NCI-H2196 (cell line): ENCODE data around the gene DNAJB8.

Experiments used
- DNase-seq: peaks from one replicate; lab custom pipeline; 2025; ENCODE audit not compliant: unreplicated experiment; lab: John Stamatoyannopoulos, UW

DNAJB8 gene

DNA sequence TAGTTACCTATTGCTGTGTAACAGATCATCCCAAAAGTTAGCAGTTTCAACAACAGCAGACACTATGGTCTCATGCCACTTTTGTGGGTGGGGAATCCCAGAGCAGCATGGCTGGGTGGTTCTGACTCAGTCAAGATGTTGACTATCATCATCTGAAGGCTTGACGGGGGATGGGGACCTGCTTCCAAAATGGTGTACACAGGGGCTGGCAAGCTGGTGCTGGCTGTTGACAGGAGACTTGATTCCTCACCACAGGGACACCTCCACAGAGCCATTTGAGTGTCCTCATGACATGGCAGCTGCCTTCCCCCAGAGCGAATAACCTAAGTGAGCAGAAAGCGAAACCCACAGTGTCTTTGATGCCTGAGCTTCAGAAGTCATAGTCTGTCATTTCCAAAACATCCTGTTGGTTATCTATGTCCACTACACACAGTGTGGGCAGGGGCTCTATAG lies 19.1 kb downstream of the DNAJB8 start:
- DNase-seq: no peak

DNA sequence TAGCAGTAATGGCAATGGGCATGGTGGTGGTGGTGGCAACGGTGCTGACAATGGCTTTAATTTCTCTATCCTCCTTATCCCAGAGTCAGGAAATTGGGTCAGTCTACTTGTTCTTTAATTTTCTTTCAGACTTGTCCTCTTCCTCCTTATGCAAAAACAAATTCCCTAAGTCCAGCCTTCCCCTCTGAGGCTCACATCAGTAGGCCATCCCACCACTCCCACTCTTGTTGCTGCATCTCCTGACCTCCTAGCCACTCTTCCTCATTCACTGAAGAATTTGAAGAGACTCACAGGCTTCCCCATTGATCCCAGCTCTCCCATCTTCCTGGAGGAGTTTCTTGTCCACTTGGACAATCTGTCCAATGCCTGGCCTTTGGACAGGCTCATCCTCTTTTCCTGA lies 19.9 kb downstream of the DNAJB8 start:
- no peak for DNase-seq

DNA sequence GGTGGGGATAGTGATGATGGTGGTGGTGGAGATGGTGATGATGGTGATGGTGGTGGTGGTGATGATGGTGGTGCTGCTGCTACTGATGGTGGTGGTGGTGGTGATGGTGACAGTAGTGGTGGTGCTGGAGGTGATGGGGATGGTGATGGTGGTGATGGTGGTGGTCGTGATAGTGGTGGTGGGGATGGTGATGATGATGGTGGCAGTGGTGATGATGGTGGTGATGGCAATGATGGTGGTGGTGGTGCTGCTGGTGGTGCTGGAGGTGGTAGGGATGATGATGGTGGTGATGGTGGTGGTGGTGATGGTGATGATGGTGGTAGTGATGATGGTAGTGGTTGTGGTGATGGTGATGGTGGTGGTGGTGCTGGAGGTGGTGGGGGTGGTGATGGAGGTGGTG lies 21.3 kb downstream of the DNAJB8 start:
- DNase-seq: no peak

DNA sequence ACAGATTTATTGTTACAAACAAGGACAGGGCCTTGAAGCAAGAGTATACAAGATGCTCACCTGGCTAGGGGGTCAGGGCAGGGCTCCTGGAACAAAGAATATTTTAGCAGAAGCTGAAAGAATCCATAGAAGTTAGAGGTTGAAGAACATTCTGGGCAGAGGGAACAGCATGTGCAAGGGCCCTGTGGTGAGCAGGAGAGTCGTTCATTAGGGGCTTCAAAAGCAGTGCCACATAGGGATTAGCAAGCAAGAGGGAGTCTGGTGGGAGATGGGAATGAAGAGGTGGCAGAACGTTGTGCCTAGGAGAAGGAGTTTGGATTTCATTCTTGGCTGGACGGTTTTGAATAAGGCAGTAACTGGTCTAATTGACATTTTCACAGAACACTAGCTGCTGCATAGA lies 22.9 kb downstream of the DNAJB8 start:
- DNase-seq: no peak

DNA sequence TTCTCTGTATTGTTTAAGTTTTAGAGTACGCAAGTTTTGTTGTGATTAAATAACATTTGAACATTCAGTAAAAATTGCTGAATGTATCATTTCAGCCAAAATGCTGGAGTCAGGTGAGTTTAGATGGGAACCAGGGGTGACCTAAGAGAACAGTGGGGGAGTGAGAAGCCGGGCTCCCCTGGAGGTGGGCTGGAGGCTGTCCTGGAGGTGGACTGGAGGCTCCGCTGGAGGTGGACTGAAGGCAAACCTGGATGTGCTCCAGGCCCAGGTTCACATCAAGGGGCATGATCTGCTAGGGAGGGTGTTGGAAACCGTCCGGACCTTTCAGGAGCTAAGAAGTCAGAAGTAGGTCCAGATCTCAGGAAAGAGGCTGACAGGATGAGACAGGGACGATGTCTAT lies 23.7 kb downstream of the DNAJB8 start:
- no peak for DNase-seq

DNA sequence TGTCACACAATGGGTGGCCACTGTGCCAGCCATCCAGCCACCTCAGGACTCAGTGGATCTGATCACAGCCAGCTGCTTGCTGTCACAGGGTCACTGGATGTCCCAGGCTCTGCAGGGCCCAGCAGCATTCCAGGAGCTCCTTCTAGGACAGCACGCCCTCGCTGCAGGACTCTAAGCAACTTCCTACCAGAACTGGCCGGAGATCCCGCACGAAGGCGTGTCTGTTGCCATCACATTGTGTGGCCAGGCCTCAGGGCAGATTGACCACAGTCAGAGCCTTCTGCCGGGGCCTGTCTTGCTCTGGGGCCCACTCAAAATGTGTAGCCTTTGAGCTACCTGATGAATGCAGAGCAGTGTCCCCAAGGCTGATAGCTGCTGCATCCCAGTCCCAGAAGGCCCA lies 24.6 kb downstream of the DNAJB8 start:
- no peak for DNase-seq

DNA sequence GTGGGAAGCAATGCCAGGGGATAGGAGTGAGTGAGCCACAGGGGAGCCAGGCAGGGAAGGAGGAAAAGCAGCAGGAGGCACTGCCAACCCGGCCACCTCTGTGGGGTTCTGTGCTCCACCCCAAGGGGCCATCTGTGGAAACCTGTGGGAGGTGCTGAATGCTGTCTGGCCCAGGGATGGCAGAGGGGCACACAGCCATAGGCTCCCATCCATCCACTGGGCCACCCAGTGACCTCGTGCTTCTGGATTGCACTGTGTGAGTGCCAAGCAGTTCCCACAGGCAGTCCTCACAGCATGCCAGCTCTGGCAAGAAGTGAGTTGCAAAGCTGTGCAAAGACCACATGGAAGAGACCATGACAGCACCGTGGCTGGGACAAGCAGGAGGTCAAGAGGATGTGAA lies 27.5 kb downstream of the DNAJB8 start:
- DNase-seq: peak; percentile 20

DNA sequence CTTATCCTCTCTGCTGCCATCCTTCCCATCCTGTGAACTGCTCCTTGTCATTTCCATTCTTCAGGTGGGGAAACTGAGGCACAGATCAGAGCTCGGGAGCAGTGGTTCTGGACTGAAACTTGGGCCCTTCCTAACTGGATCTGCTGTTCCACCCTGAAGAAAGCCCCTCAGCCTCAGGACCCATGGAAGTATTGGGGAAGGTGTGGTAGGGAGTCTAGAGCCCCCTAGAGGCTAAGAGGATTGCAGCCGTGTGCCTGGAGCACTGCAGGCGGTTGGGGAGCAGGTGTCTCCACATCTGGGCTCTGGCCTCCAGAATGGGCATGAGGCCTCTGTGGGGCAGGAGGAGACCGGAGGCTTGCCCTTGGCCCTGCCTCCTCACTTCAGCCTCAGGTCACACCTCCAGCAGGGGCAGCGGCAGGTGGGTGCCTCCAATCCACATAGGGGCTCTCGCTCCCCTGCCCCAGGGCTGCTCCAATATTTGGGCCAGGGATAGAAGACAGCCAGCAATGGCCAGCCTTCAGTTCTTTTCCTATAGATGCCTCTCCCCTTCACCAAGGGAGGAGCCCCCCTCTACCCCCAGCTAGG lies 28.1 kb downstream of the DNAJB8 start:
- no peak for DNase-seq

DNA sequence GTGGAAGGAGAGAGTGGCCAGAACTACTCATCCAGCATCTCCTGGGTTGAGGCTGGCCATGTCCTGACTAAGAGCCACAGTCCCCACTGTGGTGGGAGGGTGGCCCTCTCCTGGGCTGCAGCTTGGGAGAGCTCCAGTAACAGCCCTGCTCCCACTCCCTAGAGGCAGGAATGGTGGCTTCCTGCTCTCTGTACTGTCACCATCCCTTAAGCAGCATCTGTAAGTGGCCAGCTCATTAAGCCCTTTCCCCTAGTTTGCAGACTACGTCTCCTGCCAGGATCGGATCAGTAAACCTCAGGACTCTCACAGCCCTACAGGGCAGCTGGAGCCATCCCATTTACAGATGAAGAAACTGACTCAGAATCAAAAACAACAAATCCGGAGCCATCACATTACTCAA lies 30.5 kb downstream of the DNAJB8 start:
- DNase-seq: no peak

DNA sequence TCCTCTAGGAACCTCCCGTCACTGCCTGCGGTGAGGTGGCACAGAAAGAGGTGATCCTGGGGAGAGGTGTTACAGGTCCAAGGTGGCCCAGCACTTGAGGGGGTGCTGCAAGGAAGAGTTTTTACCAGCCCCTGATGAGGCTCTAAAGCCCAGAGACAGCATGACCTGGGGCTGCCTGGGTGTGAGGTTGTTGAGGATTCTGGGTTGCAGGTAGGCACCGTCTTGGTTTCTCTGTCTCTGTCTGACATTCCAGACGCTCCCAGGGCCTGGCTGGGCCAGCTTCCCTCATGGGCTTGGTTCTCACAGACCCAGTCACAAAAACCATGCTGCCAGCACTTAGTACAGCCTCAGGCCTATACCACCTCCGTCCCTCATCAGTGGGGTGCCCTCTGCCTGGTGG lies 31.1 kb downstream of the DNAJB8 start:
- no peak for DNase-seq

DNA sequence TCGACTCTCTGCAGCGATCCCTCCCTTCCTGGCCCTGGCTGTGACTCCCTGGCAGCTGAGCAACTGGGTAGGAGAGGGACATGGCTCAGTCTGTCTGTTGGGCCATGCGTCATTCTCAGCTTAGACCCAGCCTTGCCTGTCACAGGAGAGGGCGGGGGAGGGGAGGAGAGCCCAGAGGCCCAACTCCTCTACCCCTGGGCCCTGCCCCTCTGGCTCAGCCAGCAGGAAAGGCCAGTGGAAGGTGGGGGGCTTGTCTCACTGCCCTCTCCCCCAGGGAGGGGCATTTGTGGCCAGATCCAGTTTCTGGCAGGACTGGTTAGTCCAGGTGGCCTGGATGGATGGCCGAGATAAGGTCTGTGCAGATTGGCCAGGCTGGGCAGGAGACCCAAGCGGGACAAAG lies 31.6 kb downstream of the DNAJB8 start:
- peak; percentile 43 for DNase-seq

DNA sequence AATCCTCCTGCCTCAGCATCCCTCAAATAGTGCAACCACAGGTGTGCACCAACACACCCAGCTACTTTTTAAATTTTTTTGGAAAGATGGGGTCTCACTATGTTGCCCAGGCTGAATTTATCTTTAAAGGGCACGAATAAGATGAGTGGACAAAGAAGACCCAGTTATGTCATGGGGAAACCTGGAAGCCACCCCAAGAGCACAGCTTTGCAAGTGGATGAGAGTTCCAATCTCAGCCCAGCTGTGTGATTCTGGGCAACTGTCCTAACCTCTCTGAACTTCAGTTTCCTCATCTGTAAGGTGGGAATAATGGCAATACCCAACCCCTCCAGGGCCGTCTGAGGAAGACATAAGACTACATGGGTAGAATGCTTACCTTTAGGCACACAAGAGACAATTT lies 32.2 kb downstream of the DNAJB8 start:
- DNase-seq: no peak

DNA sequence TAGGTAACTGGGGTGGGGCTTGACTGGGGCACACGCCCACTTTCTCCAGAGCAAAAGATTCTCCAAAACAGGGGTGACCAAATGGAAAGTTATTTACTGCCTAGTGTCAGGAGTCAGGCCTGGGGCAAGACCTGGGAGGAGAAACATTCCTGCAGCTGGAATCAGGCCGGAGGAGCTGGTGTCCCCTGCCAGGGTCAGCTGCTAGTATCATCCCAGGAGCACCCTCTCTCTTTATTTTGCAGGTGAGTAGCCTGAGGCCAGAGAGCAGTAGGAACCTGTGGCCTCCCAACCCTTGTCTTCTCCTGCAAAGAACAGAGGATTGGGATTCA lies 32.9 kb downstream of the DNAJB8 start:
- DNase-seq: no peak

DNA sequence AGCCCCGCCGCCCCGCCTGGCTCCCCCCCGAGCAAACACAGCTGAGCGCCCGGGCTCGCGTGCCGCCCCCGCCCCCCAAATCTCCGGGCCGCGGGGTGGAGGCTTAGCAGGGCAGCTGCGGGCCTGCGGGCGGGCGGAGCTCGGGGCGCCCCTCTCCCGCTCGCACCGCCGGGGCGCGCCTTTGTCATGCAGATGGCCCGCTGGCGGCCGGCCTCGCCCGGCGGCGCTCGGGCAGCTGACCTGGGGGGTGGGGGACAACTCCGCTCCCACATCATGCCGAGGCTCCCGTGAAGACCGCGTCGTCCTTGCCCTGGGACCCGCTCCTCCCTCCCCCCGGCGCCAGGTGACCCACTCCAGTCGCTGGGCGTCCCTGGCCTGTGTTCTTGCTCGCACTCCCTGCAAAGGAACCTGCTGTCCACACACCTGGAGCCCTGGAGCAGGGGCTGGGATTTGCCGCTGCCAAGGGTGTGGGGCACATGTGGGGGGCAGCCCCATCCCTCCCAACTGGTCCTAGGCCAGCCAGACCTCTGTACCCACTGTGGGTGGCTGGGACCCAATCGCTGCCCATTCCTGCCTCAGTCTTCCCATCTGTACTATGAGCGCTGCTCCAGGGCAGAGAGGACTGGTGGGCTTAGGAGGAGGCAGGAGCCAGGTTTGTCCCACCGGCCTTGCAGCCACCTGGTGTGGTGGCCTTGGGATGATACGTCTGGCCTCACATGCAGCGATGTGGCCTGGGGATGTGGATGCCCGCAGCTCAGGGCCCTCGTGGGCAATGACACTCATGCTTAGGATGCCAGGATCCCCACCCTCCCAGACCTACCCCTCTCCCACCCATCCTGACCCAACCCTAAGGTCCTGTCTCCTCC lies 33.5 kb downstream of the DNAJB8 start:
- DNase-seq: peak; percentile 48

DNA sequence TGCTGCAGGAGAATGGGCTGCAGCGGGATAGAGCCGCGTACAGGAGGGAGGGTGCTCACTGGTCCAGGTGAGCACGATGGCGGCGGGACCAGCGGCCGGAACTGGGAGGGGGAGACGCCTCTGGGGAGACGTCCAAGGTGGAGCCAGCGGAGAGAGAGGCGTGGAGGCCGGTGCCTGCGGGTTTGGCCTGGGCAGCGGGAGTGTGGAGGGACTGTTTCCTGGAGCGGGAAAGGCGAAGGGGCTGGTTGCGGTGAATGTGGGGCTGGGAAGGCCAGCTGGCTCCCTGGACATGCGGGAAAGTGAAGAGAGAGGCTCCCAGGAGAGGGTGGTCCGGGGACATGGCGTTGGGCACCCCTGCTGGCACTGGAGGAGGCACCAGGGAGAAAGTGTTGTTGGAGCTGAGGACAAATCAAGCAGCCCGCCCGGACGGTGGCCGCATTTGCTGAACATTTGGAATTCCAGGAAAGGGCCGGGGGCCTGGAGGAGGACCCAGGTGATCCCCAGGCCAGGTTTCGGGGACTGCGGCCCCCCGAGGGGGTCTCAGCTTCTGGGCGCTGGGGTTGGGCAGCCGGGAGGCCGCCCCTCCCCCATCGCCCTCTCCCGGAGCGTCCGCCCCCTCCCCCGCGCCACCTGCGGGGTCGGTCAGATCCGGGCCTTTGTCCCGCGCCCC lies 34.3 kb downstream of the DNAJB8 start:
- DNase-seq: peak; percentile 72

DNA sequence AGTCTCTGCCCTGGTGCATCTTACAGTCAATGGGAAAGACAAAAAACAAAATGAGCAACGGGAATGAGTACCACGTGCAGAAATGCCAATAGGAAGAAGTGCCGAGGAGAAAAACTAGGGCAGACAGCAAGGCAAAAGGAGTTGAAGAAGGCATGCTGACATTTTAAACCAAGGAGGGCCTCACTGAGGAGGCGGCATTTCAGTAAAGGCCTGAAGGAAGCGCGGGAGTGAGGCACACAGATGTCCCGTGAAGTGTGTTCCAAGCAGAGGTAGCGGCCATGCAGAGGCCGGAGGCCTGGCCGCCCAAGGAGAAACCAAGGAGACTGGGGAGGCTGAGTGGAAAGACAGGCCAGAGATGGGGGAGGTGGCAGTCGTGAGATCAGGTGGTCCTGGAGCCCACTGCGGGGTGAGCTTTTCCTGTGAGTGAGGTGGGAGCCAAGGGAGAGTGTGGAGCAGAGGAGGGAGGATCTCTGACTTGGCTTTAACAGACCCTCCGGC lies 34.8 kb downstream of the DNAJB8 start:
- no peak for DNase-seq

DNA sequence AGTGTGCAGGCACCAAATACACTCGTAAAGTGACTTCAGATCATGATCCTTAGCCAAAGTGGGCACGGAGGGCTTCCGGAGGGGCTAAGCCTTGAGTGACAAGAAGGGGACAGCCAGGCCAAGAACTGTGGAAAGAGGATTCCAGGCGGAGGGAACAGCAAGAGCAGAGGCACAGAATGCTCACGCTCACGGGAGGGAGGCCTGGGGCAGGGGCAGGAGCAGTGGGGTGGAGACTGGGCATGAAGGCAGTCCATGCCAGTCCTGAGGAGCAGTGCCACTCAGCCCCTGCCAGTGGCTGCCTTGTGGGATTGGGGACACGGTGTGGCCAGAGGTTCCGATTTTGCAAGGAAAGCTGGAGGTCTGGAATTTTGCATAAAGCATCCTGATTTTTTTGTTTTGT lies 36.0 kb downstream of the DNAJB8 start:
- no peak for DNase-seq

DNA sequence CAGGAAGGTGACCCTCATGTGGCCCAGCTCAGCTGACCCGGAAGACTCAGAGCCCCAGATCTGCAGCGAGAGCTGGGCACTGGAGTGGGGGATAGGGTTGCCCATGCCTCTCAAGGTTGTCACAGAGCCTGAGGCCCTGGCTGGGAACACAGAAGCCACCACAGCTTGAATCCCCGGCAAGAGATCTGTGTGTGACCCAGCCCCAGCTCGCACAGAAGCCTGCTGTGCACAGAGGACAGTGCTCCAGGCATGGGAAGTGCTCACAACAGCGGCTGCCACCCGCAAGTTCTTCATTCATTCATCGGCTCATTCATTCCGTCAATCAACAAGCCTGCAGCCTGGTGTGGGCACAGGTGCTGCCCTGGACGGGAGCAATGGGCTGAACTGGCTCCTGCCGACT lies 36.4 kb downstream of the DNAJB8 start:
- no peak for DNase-seq

DNA sequence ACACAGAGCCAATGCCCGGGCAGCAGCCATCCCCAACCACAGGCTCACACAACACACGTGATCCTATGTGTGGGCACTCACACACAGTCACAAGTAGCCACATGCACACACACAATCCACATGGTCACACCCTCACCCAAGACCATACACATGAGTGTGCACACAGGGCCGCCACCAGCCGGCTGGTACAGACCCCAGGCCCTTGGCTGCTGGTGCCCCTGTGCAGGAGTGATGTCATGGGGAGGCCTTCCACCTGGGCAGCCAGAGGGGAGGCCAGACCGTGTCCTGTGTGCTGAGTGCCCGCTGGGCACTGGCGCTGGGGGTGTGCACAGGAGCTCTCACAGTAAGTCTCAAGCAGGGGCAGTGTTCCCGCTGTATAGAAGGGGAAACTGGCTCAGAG lies 36.9 kb downstream of the DNAJB8 start:
- DNase-seq: no peak

DNA sequence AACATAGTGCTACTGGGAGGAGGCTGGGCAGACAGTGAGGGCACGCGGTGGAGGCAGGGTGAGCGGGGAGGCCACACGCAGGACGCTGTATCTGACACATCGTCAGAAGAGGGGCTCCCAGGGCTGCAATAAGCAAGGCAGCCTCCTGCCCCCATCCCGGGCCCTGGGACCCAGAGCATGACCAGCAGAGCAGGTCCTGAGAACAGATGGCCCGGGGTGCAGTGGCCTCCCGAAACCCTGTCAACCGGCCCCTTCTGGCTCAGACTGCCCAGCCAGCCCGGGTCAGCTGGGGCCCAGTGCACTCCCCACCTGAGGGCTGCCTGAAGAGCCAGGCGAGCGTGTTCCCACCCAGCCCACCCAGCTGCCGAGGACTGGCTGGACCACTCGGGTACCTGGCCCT lies 37.4 kb downstream of the DNAJB8 start:
- DNase-seq: no peak

DNA sequence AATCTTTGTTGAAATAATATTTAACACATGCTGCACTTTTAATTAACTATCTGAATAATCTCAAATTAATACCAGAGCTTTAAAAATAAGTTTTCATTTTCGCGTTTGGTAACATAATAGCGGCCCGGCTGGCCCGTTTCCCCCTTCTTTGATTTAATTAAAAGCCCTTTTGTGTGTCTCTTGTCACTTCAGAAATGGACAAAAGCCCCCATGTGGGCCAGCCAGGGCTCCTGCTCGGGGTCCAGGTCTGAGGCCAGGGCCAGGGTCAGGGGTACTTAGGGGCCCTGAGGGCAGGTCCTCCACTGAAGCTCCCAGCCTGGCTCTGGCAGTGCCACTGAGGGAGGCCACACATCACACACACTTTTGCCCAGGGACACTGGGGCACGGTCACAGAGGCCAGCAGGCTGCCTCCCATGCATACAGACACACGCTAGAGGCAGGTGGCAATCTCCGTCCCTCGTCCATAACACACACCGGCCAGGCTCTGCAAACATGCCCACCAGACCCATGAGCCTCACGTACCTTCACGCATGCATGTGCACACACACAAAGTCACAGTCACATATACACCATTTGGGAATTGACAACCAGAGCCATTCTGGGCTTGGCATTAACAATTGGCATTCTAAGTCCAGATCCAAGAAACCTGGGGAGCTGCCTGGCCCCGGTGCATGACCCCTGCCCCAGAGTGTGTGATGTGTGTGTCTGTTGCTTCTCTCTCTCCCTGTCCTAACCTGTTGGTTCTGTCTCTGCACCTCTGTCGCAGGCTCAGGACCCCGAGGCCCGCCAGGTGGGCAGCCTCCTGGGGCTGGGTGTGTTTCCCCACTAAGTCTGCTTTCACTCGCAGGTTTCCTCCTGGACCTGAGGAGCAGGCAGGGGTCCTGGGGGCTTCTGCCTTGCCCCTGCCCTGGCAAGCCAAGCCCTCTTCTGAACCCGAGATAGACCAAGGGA lies 38.5 kb downstream of the DNAJB8 start:
- no peak for DNase-seq
